IMR-90 (cell line): ENCODE results near the gene PLSCR5. TPM values are rescaled to one million over a fixed set of nuclear protein-coding genes. Genes with fewer than 3 reads are reported as not detected.

ENCODE experiments used
- ATAC-seq: fragments of 200-7000 bp; cut with Tn5 transposase; 2 replicates; pipeline ENCODE4 v1.9.1; 2020; ENCODE audit warnings: low read depth, mild to moderate bottlenecking, moderate library complexity
- BruUV-seq: library from RNA; stranded (reverse); fragments of 400-500 nt; replicated peaks from 2 replicates; lab custom pipeline; 2021; lab: Mats Ljungman, UMichigan
- CTCF ChIA-PET: fragments of 300-600 bp; formaldehyde crosslinking; extraction: SDS; loops from one replicate; lab custom pipeline; 2021; ENCODE audit warnings: antibody characterized with exemption; lab: Yijun Ruan, JAX
- POLR2A ChIA-PET: fragments of 300-600 bp; sonication (Branson Sonifier 250); formaldehyde crosslinking; loops from one replicate; lab custom pipeline; 2022; ENCODE audit warnings: antibody characterized with exemption; ENCODE audit not compliant: unreplicated experiment; lab: Charles Lee
- DNase-seq: peaks from one replicate; pipeline ENCODE4 v3.0.0; 2013
- H2AFZ ChIP-seq: replicated peaks from 2 replicates; pipeline ENCODE3; 2013; ENCODE audit warnings: low read length, mild to moderate bottlenecking; ENCODE audit not compliant: poor library complexity
- H2AK5ac ChIP-seq: 2 replicates; pipeline ENCODE4 v1.6.1; 2013; ENCODE audit warnings: low read depth, low read length, inconsistent platforms
- H2AK9ac ChIP-seq: replicated peaks from 2 replicates; pipeline ENCODE3; 2013; ENCODE audit warnings: mild to moderate bottlenecking, low read depth, low read length, moderate library complexity; ENCODE audit not compliant: poor library complexity
- H2BK120ac ChIP-seq: 2 replicates; pipeline ENCODE4 v1.6.1; 2013; ENCODE audit warnings: low read depth, low read length, inconsistent platforms
- H2BK15ac ChIP-seq: 3 replicates; pipeline ENCODE4 v1.6.1; 2013; ENCODE audit warnings: low read depth, low read length, inconsistent platforms
- H2BK20ac ChIP-seq: 2 replicates; pipeline ENCODE4 v1.6.1; 2013; ENCODE audit warnings: low read depth, mild to moderate bottlenecking, inconsistent platforms, low read length, moderate library complexity
- H2BK5ac ChIP-seq: 2 replicates; pipeline ENCODE4 v1.6.1; 2013; ENCODE audit warnings: mild to moderate bottlenecking, low read depth, low read length, inconsistent platforms; ENCODE audit not compliant: poor library complexity, severe bottlenecking
- H3K14ac ChIP-seq: replicated peaks from 2 replicates; pipeline ENCODE4 v1.6.1; 2013; ENCODE audit warnings: low read depth, low read length, inconsistent platforms
- H3K18ac ChIP-seq: 2 replicates; pipeline ENCODE4 v1.6.1; 2013; ENCODE audit warnings: low read depth, low read length, control low read depth
- H3K23ac ChIP-seq: 2 replicates; pipeline ENCODE4 v1.6.1; 2013; ENCODE audit warnings: low read depth, low read length, inconsistent platforms
- H3K27ac ChIP-seq: 2 replicates; pipeline ENCODE4 v1.5.1; 2013; ENCODE audit warnings: mild to moderate bottlenecking, control low read depth, low read length; ENCODE audit not compliant: insufficient read depth
- H3K27me3 ChIP-seq: 2 replicates; pipeline ENCODE4 v1.6.1; 2013; ENCODE audit warnings: low read length; ENCODE audit not compliant: control insufficient read depth, insufficient read depth
- H3K36me3 ChIP-seq: 2 replicates; pipeline ENCODE4 v1.6.1; 2013; ENCODE audit warnings: low read length, mixed read lengths; ENCODE audit not compliant: control insufficient read depth, insufficient read depth
- H3K4ac ChIP-seq: 2 replicates; pipeline ENCODE4 v1.6.1; 2013; ENCODE audit warnings: low read depth, low read length, inconsistent platforms
- H3K4me1 ChIP-seq: 2 replicates; pipeline ENCODE4 v1.6.1; 2013; ENCODE audit warnings: low read length, mixed read lengths; ENCODE audit not compliant: control insufficient read depth, insufficient read depth
- H3K4me2 ChIP-seq: 2 replicates; pipeline ENCODE4 v1.6.1; 2013; ENCODE audit warnings: low read depth, mild to moderate bottlenecking, control low read depth, low read length, moderate library complexity
- H3K4me3 ChIP-seq: 2 replicates; pipeline ENCODE4 v1.5.1; 2013; ENCODE audit warnings: low read depth, mild to moderate bottlenecking, control low read depth, low read length, moderate library complexity; ENCODE audit not compliant: insufficient read depth
- H3K56ac ChIP-seq: 2 replicates; pipeline ENCODE4 v1.6.1; 2013; ENCODE audit warnings: low read length, inconsistent platforms; ENCODE audit not compliant: insufficient read depth; ENCODE audit errors: extremely low read depth
- H3K79me1 ChIP-seq, 2 experiments: 2 replicates each; pipeline ENCODE4 v1.6.1; 2013; ENCODE audit warnings: low read length in 2 of 2, inconsistent platforms in 1 of 2, low read depth in 1 of 2
- H3K9ac ChIP-seq: 2 replicates; pipeline ENCODE4 v1.6.1; 2013; ENCODE audit warnings: low read depth, low read length, control low read depth
- H3K9me1 ChIP-seq: 2 replicates; pipeline ENCODE4 v1.6.1; 2013; ENCODE audit warnings: low read length, inconsistent platforms; ENCODE audit not compliant: insufficient read depth
- H3K9me3 ChIP-seq: 2 replicates; pipeline ENCODE4 v1.6.1; 2013; ENCODE audit warnings: low read length; ENCODE audit not compliant: control insufficient read depth, insufficient read depth
- H4K20me1 ChIP-seq: 2 replicates; pipeline ENCODE4 v1.6.1; 2013; ENCODE audit warnings: low read length, inconsistent platforms; ENCODE audit not compliant: insufficient read depth
- H4K5ac ChIP-seq: 2 replicates; pipeline ENCODE4 v1.6.1; 2013; ENCODE audit warnings: mild to moderate bottlenecking, low read depth, low read length, control low read depth
- H4K8ac ChIP-seq, 2 experiments: 2 replicates each; pipeline ENCODE4 v1.6.1; 2013; ENCODE audit warnings: low read depth in 2 of 2, low read length in 2 of 2, control low read depth in 1 of 2, inconsistent platforms in 1 of 2
- H4K91ac ChIP-seq: 2 replicates; pipeline ENCODE4 v1.6.1; 2013; ENCODE audit warnings: low read depth, low read length, inconsistent platforms; ENCODE audit not compliant: insufficient read depth
- MAFK ChIP-seq: IDR thresholded peaks from 2 replicates; pipeline ENCODE4 v1.6.1; 2012; ENCODE audit warnings: low read depth, low read length, improper control_type of control experiment
- RCOR1 ChIP-seq: IDR thresholded peaks from 2 replicates; pipeline ENCODE4 v1.6.1; 2012; ENCODE audit warnings: mild to moderate bottlenecking, low read length, improper control_type of control experiment; ENCODE audit not compliant: insufficient replicate concordance
- WGBS, 2 experiments: methylation state at CpG; one replicate each; pipeline versions ENCODE4 v1.1.5 to v1.1.7; 2013; ENCODE audit warnings: missing lambda C conversion rate in 2 of 2; ENCODE audit not compliant: insufficient read length in 1 of 2; ENCODE audit errors: extremely low coverage in 2 of 2; 5-methylcytosine and 5-hydroxymethylcytosine counted together
- dilution Hi-C: fragments of 300-500 bp; cut with HindIII; formaldehyde crosslinking; loops from one replicate; pipeline ENCODE4 v1.14.3; 2018; ENCODE audit warnings: low sequenced_read_pairs; ENCODE audit not compliant: unreplicated experiment
- in situ Hi-C: fragments of 300-500 bp; cut with MboI; formaldehyde crosslinking; loops from 3 replicates; pipeline ENCODE4 v1.14.3; 2019; ENCODE audit warnings: low sequenced_read_pairs, inconsistent platforms, mixed read lengths
- intact Hi-C: fragments of 100-400 bp; cut with micrococcal nuclease; formaldehyde crosslinking; loops from 2 replicates; pipeline ENCODE4 v1.10.0; 2022
- polyA plus RNA-seq, 3 experiments: library from polyadenylated mRNA; depleted of rRNA; stranded (reverse); fragments of >200 nt; gene quantifications; 2 replicates each; pipeline ENCODE4 v1.2.3, GENCODE V29; 2012; ENCODE audit warnings: low replicate concordance in 1 of 3
- total RNA-seq: library from RNA; depleted of rRNA; stranded (reverse); fragments of >200 nt; gene quantifications from 2 replicates; pipeline ENCODE4 v1.2.3, GENCODE V29; 2012

Gene PLSCR5
- total and polyA plus RNA-seq, 2 of the 4 experiments (the other 2 are of a cell fraction) = not detected

GRCh38 chr3:146540978-146541377, 64.2 kb downstream of the PLSCR5 start:
- H3K18ac ChIP-seq = no peak overlapping the region
- ChIA-PET POLR2A (no interaction called here), CTCF (no interaction called here)
- peaks cover 4% of the 10 kb centered on the region for H3K36me3 ChIP-seq
- H3K4ac ChIP-seq = no peak overlapping the region
- no peak overlapping the region for H4K91ac ChIP-seq
- H4K8ac ChIP-seq = no peak overlapping the region
- dilution Hi-C loops = no loop called here
- no peak overlapping the region for H2AK5ac ChIP-seq
- H3K27me3 ChIP-seq = no peaks in the 10 kb centered on the region
- WGBS, 2 experiments = no CpG with 5 or more reads among the region's 1 CpG
- no peak overlapping the region for H2BK15ac ChIP-seq
- no peak overlapping the region for H2AK9ac ChIP-seq
- no peak overlapping the region for H2BK20ac ChIP-seq
- no peak overlapping the region for H3K27ac ChIP-seq
- DNase-seq (no peak), ATAC-seq (no peak)
- no peak overlapping the region for H4K5ac ChIP-seq
- no peaks in the 10 kb centered on the region for H4K20me1 ChIP-seq
- no peak overlapping the region for H3K4me2 ChIP-seq
- H3K9me3 ChIP-seq = no peaks in the 10 kb centered on the region; the same call in 1 of the 2 replicates
- no peak overlapping the region for H3K56ac ChIP-seq
- H3K79me1 ChIP-seq = peaks cover 16 to 41% of the 10 kb centered on the region in 2 experiments
- peak; percentile 66 for TF ChIP-seq MAFK
- TF ChIP-seq RCOR1 = no peak
- in situ Hi-C loops = no loop called here
- H3K9me1 ChIP-seq = peaks cover 5% of the 10 kb centered on the region
- H3K14ac ChIP-seq = no peak overlapping the region
- intact Hi-C loops = no loop called here
- BruUV-seq = no TSS peak
- no peak overlapping the region for H3K9ac ChIP-seq
- no peak overlapping the region for H3K23ac ChIP-seq
- H2BK120ac ChIP-seq = no peak overlapping the region
- H2BK5ac ChIP-seq = no peak overlapping the region
- H3K4me3 ChIP-seq = no peak overlapping the region
- peaks cover 14% of the 10 kb centered on the region; the same call in 1 of the 2 replicates for H3K4me1 ChIP-seq
- no peak overlapping the region for H2AFZ ChIP-seq
